AG04450 (cell line): ENCODE results near the gene HOXB9. TPM values are rescaled to one million over a fixed set of nuclear protein-coding genes. Genes with fewer than 3 reads are reported as not detected.

Source experiments
- CTCF ChIA-PET: fragments of 300-600, 350-600 bp; formaldehyde crosslinking; extraction: SDS; loops from one replicate; lab custom pipeline; 2022; ENCODE audit warnings: antibody characterized with exemption, inconsistent platforms; lab: Charles Lee
- POLR2A ChIA-PET: fragments of 350-600 bp; formaldehyde crosslinking; extraction: SDS; loops from one replicate; lab custom pipeline; 2021; ENCODE audit warnings: antibody characterized with exemption, inconsistent platforms; lab: Yijun Ruan, JAX
- DNase-seq: peaks from one replicate; pipeline ENCODE4 v3.0.0-alpha.2; 2011; ENCODE audit warnings: low read depth, low spot score
- H3K27ac ChIP-seq: one replicate; pipeline ENCODE4 v1.5.1; 2012; ENCODE audit warnings: low read depth, low read length, control low read depth
- H3K27me3 ChIP-seq: one replicate; pipeline ENCODE4 v1.6.0; 2012; ENCODE audit warnings: low read length; ENCODE audit not compliant: control insufficient read depth, insufficient read depth
- H3K4me3 ChIP-seq: 2 replicates; pipeline ENCODE4 v1.5.1; 2011; ENCODE audit warnings: mild to moderate bottlenecking, low read depth, low read length, control low read depth
- H3K9me3 ChIP-seq: 2 replicates; pipeline ENCODE4 v1.5.1; 2012; ENCODE audit warnings: low read length; ENCODE audit not compliant: control insufficient read depth, insufficient read depth
- polyA plus RNA-seq: library from polyadenylated mRNA; depleted of rRNA; stranded (reverse); fragments of >200 nt; gene quantifications from 2 replicates; pipeline ENCODE4 v1.2.3, GENCODE V29; 2011
- TF ChIP-seq, protein P1 (sequence below): IDR thresholded peaks from 2 replicates; pipeline ENCODE4 v1.5.1; 2011; ENCODE audit warnings: low read depth, low read length, control low read depth, inconsistent platforms

HOXB9 gene
- polyA plus RNA-seq, 1 experiment, result 0.02 TPM

DNA sequence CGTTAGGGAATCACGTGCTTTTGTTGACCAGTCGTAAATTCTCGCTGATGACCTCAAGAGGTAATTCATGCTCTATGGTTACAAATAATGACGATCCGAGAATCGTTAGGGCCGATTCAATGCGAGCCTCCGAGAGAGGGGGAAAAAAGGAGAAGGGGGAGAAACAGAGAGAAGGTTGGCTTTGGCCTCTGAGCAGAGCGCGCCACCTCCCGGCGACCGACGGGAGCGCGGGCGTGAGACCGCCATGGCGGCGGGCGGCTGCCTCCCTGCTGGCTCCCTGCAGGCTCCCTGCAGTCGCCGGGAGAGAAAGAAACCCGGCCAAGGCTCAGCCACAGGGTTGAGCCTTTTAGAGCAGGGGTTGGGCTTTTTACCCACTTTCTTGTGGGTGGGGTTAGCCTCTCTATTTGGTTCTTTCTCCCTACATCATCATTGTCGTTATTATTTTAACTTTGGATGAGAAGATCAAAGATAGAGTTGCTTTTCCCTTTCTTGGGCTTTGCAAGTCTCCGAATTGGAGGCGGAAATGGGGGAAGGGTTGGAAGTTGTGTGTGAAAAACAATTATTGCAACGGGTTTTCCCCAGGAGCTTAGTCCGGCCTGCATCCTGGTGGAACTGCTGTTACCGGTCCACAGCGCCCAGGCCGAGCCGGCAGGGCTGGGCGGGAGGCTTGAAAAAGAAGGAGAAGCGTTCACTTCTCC lies 32.2 kb downstream of the HOXB9 start:
- Histone ChIP-seq H3K9me3 (no peaks in the 10 kb centered on the region; the same call in 1 of the 2 replicates), H3K27ac (peak overlapping the region; percentile 91), H3K27me3 (no peaks in the 10 kb centered on the region), H3K4me3 (peak overlapping the region; percentile 89)
- POLR2A ChIA-PET, result interaction anchor here (0.8 to 2.3 kb wide), 4 partner anchors 11 to 52 kb away, joined by 3 to 6 read pairs (median 4); no protein-coding TSS in a partner anchor
- TF ChIP-seq, protein P1, sequence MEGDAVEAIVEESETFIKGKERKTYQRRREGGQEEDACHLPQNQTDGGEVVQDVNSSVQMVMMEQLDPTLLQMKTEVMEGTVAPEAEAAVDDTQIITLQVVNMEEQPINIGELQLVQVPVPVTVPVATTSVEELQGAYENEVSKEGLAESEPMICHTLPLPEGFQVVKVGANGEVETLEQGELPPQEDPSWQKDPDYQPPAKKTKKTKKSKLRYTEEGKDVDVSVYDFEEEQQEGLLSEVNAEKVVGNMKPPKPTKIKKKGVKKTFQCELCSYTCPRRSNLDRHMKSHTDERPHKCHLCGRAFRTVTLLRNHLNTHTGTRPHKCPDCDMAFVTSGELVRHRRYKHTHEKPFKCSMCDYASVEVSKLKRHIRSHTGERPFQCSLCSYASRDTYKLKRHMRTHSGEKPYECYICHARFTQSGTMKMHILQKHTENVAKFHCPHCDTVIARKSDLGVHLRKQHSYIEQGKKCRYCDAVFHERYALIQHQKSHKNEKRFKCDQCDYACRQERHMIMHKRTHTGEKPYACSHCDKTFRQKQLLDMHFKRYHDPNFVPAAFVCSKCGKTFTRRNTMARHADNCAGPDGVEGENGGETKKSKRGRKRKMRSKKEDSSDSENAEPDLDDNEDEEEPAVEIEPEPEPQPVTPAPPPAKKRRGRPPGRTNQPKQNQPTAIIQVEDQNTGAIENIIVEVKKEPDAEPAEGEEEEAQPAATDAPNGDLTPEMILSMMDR, result peak; percentile 95
- CTCF ChIA-PET, result interaction anchor here (0.6 to 4.8 kb wide), 20 partner anchors 11 to 573 kb away, joined by 3 to 53 read pairs (median 4); partner anchors contain the start of genes HOXB6 and HOXB7
- peak; percentile 93 for DNase-seq

DNA sequence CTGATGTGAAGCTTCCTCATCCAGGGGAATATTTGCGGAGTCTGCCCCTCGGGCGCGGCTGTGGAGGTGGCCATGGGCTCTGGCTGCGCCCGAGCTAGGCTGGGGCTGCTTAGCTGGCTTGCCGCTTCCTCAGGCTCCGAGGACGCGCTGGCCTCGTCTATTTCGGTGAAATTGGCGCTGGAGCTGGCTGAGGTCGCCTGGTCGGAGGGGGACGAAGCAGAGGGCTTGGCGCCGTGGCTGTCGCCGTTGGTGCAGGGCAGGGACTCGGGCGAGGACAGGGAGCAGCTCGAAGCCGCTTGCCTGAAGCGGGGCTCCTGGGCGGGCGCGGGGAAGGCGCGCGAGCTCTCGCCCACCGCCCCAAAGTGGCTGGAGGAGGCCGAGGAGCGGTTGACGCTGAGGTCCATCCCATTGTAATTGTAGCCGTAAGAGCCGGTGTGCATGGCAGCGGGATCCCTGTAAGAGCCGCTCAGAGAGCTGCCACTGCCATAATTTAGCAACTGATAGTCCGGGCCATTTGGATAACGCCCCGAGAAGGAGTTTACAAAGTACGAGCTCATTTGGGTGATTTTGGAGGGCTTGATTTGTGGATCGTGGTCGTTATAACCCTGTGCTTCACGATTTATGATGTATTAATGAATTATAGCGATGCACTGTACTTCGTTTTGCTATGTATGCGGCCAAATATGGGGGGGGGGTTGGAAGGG lies 32.9 kb downstream of the HOXB9 start, which contains the start of gene HOXB5:
TSS of gene HOXB5 (minus strand) at position 654 of the 704 bp plus-strand sequence. CDS start at position 557, 97 bp downstream.
- CTCF ChIA-PET, result interaction anchor here (0.6 to 4.8 kb wide), 22 partner anchors 12 to 568 kb away, joined by 3 to 53 read pairs (median 5); partner anchors contain the start of genes HOXB6 and HOXB7
- Histone ChIP-seq H3K27ac (peak within 1 kb of the TSS; percentile 97), H3K27me3 (no peaks in the 10 kb centered on the region), H3K9me3 (no peaks in the 10 kb centered on the region; the same call in 1 of the 2 replicates), H3K4me3 (peak within 1 kb of the TSS; percentile 89)
- TF ChIP-seq, protein P1, result no peak
- POLR2A ChIA-PET, result interaction anchor here (0.8 to 2.3 kb wide), 5 partner anchors 11 to 242 kb away, joined by 3 to 6 read pairs (median 5); no protein-coding TSS in a partner anchor
- no peak for DNase-seq

DNA sequence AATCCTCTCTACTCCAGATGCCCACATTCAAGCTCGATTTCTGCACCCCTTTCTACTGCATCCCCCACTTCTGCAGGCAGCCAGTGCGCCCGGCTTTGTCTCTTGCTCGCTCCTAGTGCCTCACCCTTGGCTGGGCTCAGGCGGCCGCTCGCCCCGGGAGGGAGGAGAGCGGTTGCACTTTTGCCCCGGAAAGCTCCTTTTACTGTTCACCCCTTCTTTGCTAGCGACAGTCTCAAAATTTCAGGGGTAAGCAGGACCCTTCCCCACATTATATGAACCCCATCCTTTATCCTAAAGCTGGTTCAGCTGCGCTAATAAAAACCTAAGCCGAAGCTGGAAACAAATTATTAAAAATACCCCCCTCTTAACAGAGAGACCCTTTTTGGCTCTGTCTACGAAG lies 33.6 kb downstream of the HOXB9 start:
- Histone ChIP-seq H3K27me3 (no peaks in the 10 kb centered on the region), H3K27ac (peak overlapping the region; percentile 97), H3K9me3 (no peaks in the 10 kb centered on the region; the same call in 1 of the 2 replicates), H3K4me3 (peak overlapping the region; percentile 89)
- TF ChIP-seq, protein P1, result no peak
- CTCF ChIA-PET, result interaction anchor here (0.5 to 4.8 kb wide), 17 partner anchors 14 to 567 kb away, joined by 3 to 53 read pairs (median 5); no protein-coding TSS in a partner anchor
- POLR2A ChIA-PET, result interaction anchor here (0.6 to 2.3 kb wide), 6 partner anchors 10 to 241 kb away, joined by 3 to 10 read pairs (median 6); no protein-coding TSS in a partner anchor
- no peak for DNase-seq

DNA sequence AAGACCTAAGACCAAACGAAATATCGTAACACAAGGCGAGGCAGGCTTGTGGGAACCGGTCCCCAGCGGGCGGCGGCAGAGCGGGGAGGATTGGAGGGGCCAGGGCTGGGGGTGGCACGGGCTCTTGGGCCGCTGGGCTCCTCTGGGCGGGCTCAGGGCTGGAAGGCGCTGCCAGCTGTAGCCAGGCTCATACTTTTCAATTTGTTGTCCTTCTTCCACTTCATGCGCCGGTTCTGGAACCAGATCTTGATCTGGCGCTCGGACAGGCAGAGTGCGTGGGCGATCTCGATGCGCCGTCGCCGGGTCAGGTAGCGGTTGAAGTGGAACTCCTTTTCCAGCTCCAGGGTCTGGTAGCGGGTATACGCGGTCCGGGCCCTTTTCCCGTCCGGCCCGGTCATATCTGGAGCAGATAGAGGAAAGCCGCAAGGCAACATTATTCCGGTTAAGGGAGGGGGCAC lies 34.1 kb downstream of the HOXB9 start:
- peak overlapping the region; percentile 89 for H3K4me3 ChIP-seq
- peak overlapping the region; percentile 97 for H3K27ac ChIP-seq
- TF ChIP-seq, protein P1, result no peak
- H3K9me3 ChIP-seq, result no peaks in the 10 kb centered on the region; the same call in 1 of the 2 replicates
- CTCF ChIA-PET, result interaction anchor here (0.5 to 4.8 kb wide), 11 partner anchors 13 to 567 kb away, joined by 3 to 53 read pairs (median 5); no protein-coding TSS in a partner anchor
- POLR2A ChIA-PET, result interaction anchor here (0.6 to 2.3 kb wide), 5 partner anchors 9 to 240 kb away, joined by 3 to 10 read pairs (median 6); no protein-coding TSS in a partner anchor
- H3K27me3 ChIP-seq, result no peaks in the 10 kb centered on the region
- no peak for DNase-seq
